HG03196 (cell line): ENCODE measurements around the gene TMEM88.
"Not testable (repeated sequence)": the region's sequence is repeated elsewhere in the genome, so short reads cannot be mapped to it uniquely, and the experiment has no call there.

Source experiments
- ATAC-seq: cut with Tn5 transposase; IDR thresholded peaks from one replicate; pipeline ENCODE4 v1.9.1; 2021; ENCODE audit not compliant: unreplicated experiment

The TMEM88 gene

GRCh38 chr17:7854851-7855659 lies at the start of gene TMEM88:
Gene TMEM88 (plus strand): TSS chr17:7855066. CDS start chr17:7855075, 9 bp downstream.
- no peak for ATAC-seq

GRCh38 chr17:7806587-7806986 lies 48.3 kb upstream of the TMEM88 start:
- no peak for ATAC-seq

- ATAC-seq, result no peak
Observed at GRCh38 chr17:7807206-7807605, 47.7 kb upstream of the TMEM88 start.

GRCh38 chr17:7809086-7809790 lies 45.6 kb upstream of the TMEM88 start:
- no peak for ATAC-seq

GRCh38 chr17:7809791-7810343 lies 45.0 kb upstream of the TMEM88 start:
- not testable (repeated sequence) for ATAC-seq

GRCh38 chr17:7811251-7811650 lies 43.6 kb upstream of the TMEM88 start:
- ATAC-seq, result no peak

GRCh38 chr17:7814969-7815368 lies 39.9 kb upstream of the TMEM88 start:
- no peak for ATAC-seq

GRCh38 chr17:7816926-7817642 lies 37.8 kb upstream of the TMEM88 start:
- ATAC-seq, result no peak

GRCh38 chr17:7817643-7817964 lies 37.3 kb upstream of the TMEM88 start:
- ATAC-seq, result no peak

- no peak for ATAC-seq
Observed at GRCh38 chr17:7818026-7818425, 36.8 kb upstream of the TMEM88 start.

- ATAC-seq, result no peak
Observed at GRCh38 chr17:7818746-7819645, 35.9 kb upstream of the TMEM88 start.

- ATAC-seq, result no peak
Observed at GRCh38 chr17:7820231-7820630, 34.6 kb upstream of the TMEM88 start.

GRCh38 chr17:7822126-7822525 lies 32.7 kb upstream of the TMEM88 start:
- no peak for ATAC-seq

- ATAC-seq, result no peak
Observed at GRCh38 chr17:7823581-7824001, 31.3 kb upstream of the TMEM88 start.

- ATAC-seq, result no peak
Observed at GRCh38 chr17:7824021-7824924, 30.6 kb upstream of the TMEM88 start.

GRCh38 chr17:7825206-7825990 lies 29.5 kb upstream of the TMEM88 start:
- no peak for ATAC-seq

- ATAC-seq, result no peak
Observed at GRCh38 chr17:7830616-7831015, 24.2 kb upstream of the TMEM88 start.

- ATAC-seq, result no peak
Observed at GRCh38 chr17:7831233-7831632, 23.6 kb upstream of the TMEM88 start.

- no peak for ATAC-seq
Observed at GRCh38 chr17:7832431-7832830, 22.4 kb upstream of the TMEM88 start.
